Progenitor cell of endocrine pancreas (in vitro differentiated cells): ENCODE results near the gene BNC2. TPM values are rescaled to one million over a fixed set of nuclear protein-coding genes. Genes with fewer than 3 reads are reported as not detected.

Source experiments
- DNase-seq: peaks from one replicate; pipeline ENCODE4 v3.0.0; 2021; ENCODE audit warnings: low spot score; ENCODE audit not compliant: unreplicated experiment
- H3K27ac Mint-ChIP-seq: 2 replicates; pipeline ENCODE4 v1.8.0; 2021; ENCODE audit warnings: mild to moderate bottlenecking, moderate library complexity, mixed read lengths
- H3K27me3 Mint-ChIP-seq: 2 replicates; pipeline ENCODE4 v1.8.0; 2021; ENCODE audit warnings: mixed read lengths
- H3K36me3 Mint-ChIP-seq: 2 replicates; pipeline ENCODE4 v1.8.0; 2022; ENCODE audit warnings: mixed read lengths; ENCODE audit not compliant: insufficient read depth
- H3K4me1 Mint-ChIP-seq: 2 replicates; pipeline ENCODE4 v1.8.0; 2021; ENCODE audit warnings: low read depth, mixed read lengths
- H3K4me3 Mint-ChIP-seq: 2 replicates; pipeline ENCODE4 v1.8.0; 2021; ENCODE audit warnings: low read depth, mild to moderate bottlenecking, moderate library complexity, mixed read lengths
- H3K9me3 Mint-ChIP-seq: 2 replicates; pipeline ENCODE4 v1.8.0; 2021; ENCODE audit warnings: low read depth, mixed read lengths
- total RNA-seq: library from RNA; stranded (reverse); gene quantifications from 2 replicates; pipeline ENCODE4 v1.2.1, GENCODE V29; 2021
- TF ChIP-seq, protein P1 (sequence below): fragments of 200-600 bp; sonication (generic); IDR thresholded peaks from one replicate; pipeline ENCODE4 v1.5.0; 2021; ENCODE audit warnings: antibody characterized with exemption, mild to moderate bottlenecking; ENCODE audit not compliant: unreplicated experiment

BNC2 gene
- total RNA-seq, 1 donor from 2014 or later, result 1.0 TPM

DNA sequence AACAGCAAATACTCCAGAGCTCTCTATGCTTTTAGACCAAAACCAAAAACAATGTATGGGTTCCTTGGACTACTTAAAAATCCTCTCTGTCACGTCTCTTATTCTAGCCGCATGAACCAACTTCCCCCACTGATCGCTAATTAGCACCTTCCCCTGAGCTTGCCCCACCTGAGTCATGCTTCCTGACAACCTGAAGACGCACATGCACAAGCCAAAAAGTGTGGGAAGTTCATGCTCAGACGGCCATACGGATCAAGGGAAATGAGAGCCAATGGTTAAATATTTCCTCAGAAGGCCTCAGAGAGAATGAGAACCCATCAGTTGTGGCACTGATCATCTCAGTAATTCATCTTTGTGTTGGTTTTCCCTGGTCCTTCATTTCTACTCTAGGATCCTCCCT is 199.7 kb downstream of the BNC2 start:
- no peaks in the 10 kb centered on the region for H3K36me3 Mint-ChIP-seq
- no peak overlapping the region for H3K27ac Mint-ChIP-seq

DNA sequence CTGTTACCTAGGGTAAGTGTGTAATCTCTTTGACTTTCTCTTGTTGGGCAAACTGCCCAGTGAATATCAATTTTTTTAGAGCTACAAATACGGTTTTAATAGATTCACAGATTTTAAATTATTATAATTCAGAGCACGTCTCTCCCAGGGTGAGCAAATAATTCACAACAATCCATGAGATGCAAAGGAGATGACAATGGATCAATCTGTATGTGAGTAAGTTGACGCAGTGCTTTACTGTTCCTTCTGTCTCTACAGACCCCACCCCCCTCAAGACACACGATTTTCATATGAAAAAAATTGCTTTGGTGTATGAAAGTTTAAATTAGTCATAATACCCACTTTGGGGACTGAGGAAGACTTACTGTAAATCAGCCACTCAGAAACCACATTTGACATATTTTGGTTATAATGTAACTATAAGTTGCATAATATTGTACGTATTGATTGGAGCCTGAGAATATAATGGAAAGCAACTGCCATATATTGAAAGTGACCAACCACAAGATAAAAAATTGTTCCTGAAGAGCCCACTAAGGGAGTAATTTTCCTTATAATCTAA is 201.7 kb downstream of the BNC2 start:
- Mint-ChIP-seq H3K27ac (no peak overlapping the region), H3K4me3 (no peak overlapping the region), H3K27me3 (no peaks in the 10 kb centered on the region), H3K9me3 (no peaks in the 10 kb centered on the region), H3K36me3 (no peaks in the 10 kb centered on the region), H3K4me1 (peaks cover 7% of the 10 kb centered on the region)
- no peak for DNase-seq
- TF ChIP-seq, protein P1, sequence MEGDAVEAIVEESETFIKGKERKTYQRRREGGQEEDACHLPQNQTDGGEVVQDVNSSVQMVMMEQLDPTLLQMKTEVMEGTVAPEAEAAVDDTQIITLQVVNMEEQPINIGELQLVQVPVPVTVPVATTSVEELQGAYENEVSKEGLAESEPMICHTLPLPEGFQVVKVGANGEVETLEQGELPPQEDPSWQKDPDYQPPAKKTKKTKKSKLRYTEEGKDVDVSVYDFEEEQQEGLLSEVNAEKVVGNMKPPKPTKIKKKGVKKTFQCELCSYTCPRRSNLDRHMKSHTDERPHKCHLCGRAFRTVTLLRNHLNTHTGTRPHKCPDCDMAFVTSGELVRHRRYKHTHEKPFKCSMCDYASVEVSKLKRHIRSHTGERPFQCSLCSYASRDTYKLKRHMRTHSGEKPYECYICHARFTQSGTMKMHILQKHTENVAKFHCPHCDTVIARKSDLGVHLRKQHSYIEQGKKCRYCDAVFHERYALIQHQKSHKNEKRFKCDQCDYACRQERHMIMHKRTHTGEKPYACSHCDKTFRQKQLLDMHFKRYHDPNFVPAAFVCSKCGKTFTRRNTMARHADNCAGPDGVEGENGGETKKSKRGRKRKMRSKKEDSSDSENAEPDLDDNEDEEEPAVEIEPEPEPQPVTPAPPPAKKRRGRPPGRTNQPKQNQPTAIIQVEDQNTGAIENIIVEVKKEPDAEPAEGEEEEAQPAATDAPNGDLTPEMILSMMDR, result no peak

More for the DNA sequence above, 199.7 kb downstream of the BNC2 start:
- Mint-ChIP-seq H3K9me3 (no peaks in the 10 kb centered on the region), H3K4me3 (no peak overlapping the region), H3K27me3 (no peaks in the 10 kb centered on the region), H3K4me1 (peaks cover 7% of the 10 kb centered on the region)
- TF ChIP-seq, protein P1, result no peak
- no peak for DNase-seq

DNA sequence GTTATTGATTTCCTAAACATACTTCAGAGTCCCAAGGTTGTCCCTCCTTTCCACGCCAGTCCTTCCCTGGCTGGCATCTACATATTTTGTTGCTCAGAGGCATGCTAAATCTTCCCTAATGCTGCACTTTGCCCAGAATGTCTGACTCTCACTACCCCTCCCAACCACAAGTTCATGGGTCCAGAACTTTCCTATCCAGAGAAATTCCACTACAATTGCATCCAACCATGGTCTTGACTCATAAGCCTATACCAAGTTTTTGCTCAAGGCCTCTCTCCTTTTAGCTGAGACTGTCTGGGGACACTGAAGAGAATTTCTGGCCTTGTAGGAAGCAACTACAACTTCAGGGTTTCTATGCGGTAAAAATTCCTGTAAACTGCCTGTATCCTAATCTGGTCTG is 206.3 kb downstream of the BNC2 start:
- DNase-seq, result no peak
- no peak overlapping the region for H3K4me3 Mint-ChIP-seq

DNA sequence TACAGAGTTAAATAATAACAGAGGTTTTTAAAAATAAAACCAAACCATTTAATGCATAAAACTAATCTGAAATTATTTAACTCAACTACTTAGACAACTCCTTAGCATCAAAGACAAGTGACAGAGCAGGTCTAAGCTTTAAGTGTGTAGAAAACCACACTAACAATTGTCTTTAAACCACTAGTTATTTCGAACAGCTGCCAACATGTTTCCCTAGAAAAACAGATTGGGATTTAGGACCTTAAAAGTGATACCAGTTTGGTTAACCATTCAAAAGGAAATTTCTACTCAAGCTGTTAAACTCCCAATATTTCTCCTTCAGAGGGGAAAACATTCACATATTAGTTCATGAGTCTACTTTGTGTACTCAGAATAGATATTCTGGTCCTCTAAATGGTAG is 208.7 kb downstream of the BNC2 start:
- H3K9me3 Mint-ChIP-seq, result no peaks in the 10 kb centered on the region
- TF ChIP-seq, protein P1, result no peak
- no peak overlapping the region for H3K4me3 Mint-ChIP-seq
- no peaks in the 10 kb centered on the region for H3K36me3 Mint-ChIP-seq
- H3K4me1 Mint-ChIP-seq, result peaks cover 4% of the 10 kb centered on the region
- H3K27ac Mint-ChIP-seq, result no peak overlapping the region
- no peaks in the 10 kb centered on the region for H3K27me3 Mint-ChIP-seq
- no peak for DNase-seq

More for the DNA sequence above, 206.3 kb downstream of the BNC2 start:
- no peaks in the 10 kb centered on the region for H3K27me3 Mint-ChIP-seq
- no peaks in the 10 kb centered on the region for H3K9me3 Mint-ChIP-seq
- H3K4me1 Mint-ChIP-seq, result peaks cover 2% of the 10 kb centered on the region
- no peak overlapping the region for H3K27ac Mint-ChIP-seq
- no peaks in the 10 kb centered on the region for H3K36me3 Mint-ChIP-seq
- TF ChIP-seq, protein P1, result no peak

DNA sequence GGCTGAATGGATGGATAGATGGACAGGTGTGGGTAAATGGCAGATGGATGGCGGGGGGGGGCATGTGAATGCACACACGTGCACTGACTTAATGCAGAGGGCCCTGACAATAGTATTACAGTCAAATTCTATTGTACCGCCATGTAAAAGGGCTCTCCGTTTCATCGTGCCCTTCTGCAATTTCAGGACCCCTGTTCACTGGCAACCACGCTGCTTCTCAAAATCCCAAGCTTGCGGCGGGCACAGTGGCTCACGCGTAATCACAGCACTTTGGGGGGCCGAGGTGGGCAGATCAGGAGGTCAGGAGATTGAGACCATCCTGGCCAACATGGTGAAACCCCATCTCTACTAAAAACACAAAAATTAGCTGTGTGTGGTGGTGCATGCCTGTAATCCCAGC is 211.4 kb downstream of the BNC2 start:
- H3K4me3 Mint-ChIP-seq, result no peak overlapping the region
- peaks cover 2% of the 10 kb centered on the region for H3K27me3 Mint-ChIP-seq

More for the DNA sequence above, 211.4 kb downstream of the BNC2 start:
- DNase-seq, result no peak
- Mint-ChIP-seq H3K9me3 (no peaks in the 10 kb centered on the region), H3K27ac (no peak overlapping the region), H3K36me3 (no peaks in the 10 kb centered on the region), H3K4me1 (peaks cover 14% of the 10 kb centered on the region)
- TF ChIP-seq, protein P1, result no peak
